ENCODE data around the gene AUTS2.

DNA sequence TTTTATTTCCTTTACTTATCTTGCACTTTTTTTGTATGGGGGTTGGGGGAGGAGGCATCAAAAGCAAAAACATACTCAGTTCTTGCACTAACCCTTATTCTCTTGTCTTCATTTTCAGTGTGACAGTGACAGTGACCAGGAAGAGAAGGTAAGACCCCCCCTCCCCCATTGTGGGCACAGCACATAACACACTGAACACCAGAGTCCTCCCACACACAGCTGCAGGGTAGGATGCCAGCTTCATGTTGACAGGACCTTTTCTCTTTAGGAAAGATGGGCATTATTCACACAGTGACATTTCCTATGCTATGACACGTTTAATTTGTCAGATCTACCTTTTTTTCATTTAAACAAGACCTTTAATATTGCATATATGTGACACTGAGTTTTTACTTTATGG is 837.4 kb downstream of the AUTS2 start:
- no peak for TF ChIP-seq YY1 (IDR thresholded peaks at IDR 0.05; ENCODE audit: insufficient read depth, insufficient read length)
- no peak for TF ChIP-seq ZNF274 (IDR thresholded peaks at IDR 0.05; ENCODE audit: low read depth, low read length)
